HG03521 (cell line): Measurements from ENCODE around the gene ARAP1.

Experiments used
- ATAC-seq: cut with Tn5 transposase; IDR thresholded peaks from one replicate; pipeline ENCODE4 v1.9.1; 2021; ENCODE audit warnings: mild to moderate bottlenecking, moderate library complexity; ENCODE audit not compliant: unreplicated experiment

ARAP1 gene

GRCh38 chr11:72780296-72781062 lies 28.3 kb upstream of the ARAP1 start:
- ATAC-seq: no peak

GRCh38 chr11:72779495-72780128 lies 27.4 kb upstream of the ARAP1 start:
- no peak for ATAC-seq

GRCh38 chr11:72778535-72779494 lies 26.6 kb upstream of the ARAP1 start:
- ATAC-seq: no peak

DNA sequence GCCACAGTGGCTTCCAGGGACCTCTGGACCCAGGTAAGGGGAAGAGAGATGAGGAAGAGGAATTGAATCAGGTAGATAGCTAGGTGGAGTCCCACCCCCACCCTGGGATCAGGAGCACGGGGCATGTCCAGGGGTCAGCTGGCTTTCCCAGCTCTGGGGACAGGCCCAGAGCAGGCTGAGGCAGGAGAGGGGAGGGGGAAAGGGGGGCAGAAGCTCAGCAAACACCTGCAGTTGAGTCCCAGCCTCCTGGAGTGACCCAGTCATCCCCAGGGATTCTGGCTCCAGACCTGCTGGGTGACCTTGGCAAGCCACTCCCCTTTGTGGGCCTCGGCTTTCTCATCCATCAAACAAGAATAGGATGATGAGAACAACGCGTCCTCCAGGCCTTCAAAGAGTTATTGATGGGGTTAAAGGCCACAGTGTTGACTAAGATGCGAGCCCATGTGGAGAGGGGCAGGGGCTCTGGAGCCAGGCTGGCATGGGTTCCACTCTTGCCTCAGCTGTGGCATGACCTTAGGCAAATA lies 25.6 kb upstream of the ARAP1 start:
- no peak for ATAC-seq

DNA sequence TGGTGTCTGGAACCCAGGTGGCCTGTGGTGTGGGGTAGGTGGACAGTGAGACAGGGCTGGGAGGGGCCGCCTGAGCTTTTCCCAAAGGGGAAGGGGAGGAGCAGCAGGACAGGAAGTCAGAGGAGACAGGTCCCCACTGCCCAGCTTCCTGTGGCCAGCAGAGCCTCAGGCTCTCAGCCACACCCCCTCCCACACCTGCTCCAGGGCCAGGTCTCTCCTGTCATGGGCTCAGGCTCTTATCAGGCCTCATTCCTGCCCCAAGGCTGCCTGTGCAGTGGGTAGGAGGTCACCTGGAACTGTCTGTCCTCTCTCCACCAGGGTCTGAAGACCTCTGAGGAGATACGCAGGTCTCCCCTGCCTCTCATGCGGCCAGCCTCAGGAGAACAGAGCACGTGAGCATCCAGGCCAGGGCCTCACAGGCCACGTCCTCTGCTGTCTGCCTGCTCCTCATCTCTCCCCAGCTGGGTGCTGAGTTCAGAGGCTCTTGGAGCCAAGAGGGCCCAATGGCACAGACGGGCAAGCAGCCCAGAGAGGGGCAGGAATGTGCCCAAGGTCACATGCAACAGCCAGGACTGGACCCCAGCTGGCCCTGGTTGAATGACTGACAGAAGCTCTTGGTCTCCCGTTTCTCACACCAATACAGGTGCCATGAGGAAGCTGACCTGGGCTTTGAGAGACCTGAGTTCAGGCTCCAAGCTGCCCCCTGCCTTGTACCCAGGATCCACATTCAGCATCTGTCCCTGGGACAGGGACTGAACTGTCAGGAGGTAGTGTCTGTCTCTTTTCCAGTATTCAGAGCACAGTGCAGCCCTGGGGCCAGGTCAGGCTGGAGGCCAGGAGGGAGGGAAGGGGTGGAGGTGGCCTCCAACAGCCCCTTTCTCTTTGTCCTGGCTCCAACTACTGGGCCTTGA lies 24.9 kb upstream of the ARAP1 start:
- ATAC-seq: no peak

- no peak for ATAC-seq
Observed at GRCh38 chr11:72776117-72776843, 24.1 kb upstream of the ARAP1 start.

DNA sequence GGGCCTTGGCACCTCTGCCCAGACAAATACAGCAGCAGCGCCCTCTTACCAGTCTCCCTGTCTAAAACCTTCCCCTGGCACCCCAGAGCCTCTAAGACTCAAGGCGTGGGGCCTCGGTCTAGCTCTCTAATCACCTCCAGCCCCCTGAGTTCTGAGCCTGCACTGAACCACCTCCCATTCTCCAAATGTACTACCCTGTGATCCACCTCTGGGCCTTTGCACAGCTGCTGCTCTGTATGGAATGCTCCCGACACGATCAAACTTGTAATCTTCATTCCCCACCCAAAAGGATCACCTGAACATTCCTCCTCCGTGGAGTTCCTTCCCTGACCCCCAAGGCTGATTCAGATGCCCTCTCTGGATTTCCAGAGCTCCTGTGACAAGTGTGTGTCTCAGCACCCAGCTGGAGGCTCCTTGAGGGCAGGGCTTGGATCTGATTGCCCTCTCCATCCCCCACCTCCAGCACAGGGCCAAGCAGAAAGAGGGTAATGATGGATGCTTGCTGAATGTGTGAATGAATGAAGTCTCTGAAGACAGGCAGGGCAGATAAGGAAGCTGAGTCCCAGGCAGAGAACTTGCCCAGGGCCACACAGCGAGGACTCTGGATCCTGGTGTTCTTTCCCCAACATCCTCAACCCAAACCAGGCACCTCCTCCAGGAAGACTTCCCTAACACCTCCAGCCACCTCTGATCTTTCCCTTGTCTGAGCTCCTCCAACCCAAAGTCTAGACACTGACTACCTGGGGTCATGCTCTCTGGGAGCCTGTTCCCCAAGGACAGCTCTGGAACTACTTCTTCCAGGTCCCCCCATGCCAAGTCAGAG lies 23.3 kb upstream of the ARAP1 start:
- ATAC-seq: no peak

- ATAC-seq: no peak
Observed at GRCh38 chr11:72774499-72774898, 22.3 kb upstream of the ARAP1 start.

GRCh38 chr11:72773696-72774095 lies 21.5 kb upstream of the ARAP1 start:
- ATAC-seq: no peak

GRCh38 chr11:72773291-72773690 lies 21.1 kb upstream of the ARAP1 start:
- no peak for ATAC-seq

GRCh38 chr11:72772059-72772458 lies 19.9 kb upstream of the ARAP1 start:
- no peak for ATAC-seq

DNA sequence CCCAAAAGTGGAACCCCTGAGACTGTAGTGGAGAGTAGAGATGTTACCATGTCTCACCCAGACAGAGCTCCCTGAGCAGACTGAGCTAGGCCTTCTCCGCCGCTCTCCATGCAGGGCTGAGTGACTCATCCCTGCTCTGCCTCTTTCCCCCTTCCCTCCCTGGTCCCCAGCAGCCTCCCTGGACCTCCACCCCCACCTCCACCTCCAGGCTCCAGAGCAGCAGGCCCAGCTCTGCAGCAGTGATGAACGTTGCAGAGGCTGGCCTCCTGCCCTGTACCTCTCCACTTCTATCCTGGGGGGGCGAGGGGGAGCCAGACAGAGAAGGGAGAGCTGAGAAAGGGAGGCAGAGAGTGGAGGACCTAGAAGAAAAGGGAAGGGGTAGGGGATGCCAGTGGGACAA lies 19.3 kb upstream of the ARAP1 start:
- ATAC-seq: no peak

DNA sequence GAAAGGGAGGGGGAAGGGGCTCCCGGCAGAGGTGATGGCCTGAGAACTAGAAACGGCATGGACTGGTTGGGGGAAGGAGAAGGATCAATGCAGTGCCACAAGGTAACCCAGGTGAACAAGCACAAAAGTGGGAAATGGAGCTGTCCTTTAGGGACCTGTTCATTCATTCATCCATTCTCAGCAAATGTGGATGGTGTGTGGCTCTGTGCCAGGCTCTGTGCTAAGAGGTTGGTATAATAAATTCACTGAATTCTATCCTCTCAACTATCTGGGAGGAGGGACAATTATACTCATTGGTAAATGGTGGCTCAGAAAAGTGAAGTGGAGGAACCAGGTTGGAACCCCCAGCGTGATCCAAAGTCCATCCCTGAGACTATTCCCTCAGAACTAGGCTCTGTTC lies 18.6 kb upstream of the ARAP1 start:
- ATAC-seq: no peak

DNA sequence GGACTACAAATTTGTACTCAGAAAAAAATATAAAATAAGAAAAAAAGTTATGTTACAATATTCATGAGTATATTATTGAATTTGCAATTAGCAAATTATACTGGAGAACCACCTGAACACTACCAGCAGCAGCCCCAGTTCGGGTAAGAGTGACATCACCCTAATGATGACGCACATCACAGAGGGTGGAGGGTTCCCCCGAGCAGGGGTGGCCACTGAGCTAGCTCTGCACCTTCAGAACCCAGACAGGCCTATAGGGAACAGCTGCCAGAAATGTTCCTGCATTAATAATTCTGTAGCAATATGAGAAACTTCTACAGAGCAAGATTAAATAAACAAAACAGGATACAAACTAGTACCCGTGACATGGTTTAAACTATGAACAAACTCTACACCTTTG lies 17.5 kb upstream of the ARAP1 start:
- no peak for ATAC-seq

GRCh38 chr11:72768581-72768980 lies 16.4 kb upstream of the ARAP1 start:
- ATAC-seq: no peak

GRCh38 chr11:72767203-72768062 lies 15.2 kb upstream of the ARAP1 start:
- no peak for ATAC-seq

DNA sequence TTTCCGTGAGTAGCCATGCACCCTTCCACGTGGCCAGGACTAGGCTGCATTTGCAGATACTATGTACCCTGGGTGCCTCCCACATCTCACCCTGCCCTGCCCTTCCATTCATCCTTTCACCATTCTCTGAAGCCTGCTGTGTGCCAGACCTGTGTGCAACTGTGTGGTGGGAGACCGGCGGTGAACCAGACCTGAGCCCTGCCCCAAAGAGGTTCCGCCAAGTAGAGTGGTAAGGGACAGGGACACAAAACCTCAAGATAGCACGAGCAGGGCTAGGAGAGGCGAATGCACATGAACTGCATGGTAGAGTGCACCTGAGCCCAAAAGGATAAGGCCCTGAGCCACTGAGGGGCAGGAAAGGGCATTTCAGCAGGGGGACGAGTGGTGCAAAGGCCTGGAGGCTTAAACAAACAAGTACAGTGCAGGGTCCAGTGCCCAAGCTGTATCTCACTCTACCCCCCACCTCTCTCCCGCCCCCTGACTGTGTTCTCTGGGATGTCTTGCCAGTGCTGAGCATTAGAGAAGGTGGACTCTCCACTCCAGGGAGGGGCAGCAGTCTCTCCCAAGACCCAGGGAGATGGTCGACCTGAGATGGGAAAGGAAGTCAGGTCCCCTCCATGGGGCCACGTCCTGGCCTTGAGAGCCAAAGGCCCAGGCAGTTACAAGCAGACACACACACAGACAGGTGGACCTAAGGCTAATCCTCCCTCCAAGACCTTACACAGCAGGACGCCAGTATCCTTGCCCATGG lies 14.1 kb upstream of the ARAP1 start:
- ATAC-seq: no peak
